ENCODE data around the gene EGFR.

The EGFR gene

DNA sequence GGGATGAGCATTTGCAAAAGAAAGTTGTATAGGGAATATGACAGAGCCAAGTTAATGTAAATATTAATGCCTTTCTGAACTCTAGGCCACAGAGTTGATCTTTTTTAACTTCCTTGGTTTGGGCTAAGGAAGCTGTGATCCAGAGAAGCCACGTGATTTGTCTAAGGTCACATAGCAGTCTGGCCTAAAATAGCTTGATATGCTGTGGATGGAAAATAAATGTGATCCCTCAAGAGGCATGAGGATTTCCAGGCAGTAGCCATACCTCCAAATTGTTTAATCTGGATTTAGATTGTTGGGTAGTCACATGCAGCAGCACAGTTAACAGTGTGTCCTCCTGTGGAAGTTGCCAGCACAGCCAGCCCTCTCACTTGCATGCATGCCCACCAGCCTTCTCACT is 180.6 kb downstream of the EGFR start:
- DNase-seq (ENCODE audit: low spot score) = no peak
- in situ Hi-C loops (cut with MboI; ENCODE audit: low pct_unique_long_range_greater_than_20kb, low sequenced_read_pairs, unreplicated experiment) = no loop called here
- TF ChIP-seq, protein P1, sequence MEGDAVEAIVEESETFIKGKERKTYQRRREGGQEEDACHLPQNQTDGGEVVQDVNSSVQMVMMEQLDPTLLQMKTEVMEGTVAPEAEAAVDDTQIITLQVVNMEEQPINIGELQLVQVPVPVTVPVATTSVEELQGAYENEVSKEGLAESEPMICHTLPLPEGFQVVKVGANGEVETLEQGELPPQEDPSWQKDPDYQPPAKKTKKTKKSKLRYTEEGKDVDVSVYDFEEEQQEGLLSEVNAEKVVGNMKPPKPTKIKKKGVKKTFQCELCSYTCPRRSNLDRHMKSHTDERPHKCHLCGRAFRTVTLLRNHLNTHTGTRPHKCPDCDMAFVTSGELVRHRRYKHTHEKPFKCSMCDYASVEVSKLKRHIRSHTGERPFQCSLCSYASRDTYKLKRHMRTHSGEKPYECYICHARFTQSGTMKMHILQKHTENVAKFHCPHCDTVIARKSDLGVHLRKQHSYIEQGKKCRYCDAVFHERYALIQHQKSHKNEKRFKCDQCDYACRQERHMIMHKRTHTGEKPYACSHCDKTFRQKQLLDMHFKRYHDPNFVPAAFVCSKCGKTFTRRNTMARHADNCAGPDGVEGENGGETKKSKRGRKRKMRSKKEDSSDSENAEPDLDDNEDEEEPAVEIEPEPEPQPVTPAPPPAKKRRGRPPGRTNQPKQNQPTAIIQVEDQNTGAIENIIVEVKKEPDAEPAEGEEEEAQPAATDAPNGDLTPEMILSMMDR (IDR thresholded peaks at IDR 0.05; ENCODE audit: extremely low read depth, insufficient read depth, missing control alignments) = no peak

DNA sequence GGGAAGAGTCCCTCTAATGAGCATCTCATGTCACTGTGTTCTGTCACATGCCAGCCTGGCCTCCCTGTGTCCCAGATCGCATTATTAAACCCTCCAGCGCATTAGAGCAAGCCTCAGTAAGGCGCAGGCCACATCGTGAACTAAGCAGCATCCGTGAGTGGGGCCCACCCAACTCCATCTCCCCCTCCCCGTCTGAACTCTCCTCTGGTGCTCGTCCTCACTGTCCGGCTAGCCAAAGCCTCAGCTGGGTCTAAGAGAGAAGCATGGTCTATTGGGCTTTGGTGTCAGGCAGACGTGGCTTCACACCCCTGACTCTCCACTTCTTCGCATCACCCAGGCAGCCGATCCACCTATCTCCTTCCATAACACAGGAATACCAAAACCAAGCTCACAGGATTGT is 181.6 kb downstream of the EGFR start:
- in situ Hi-C loops (cut with MboI; ENCODE audit: low pct_unique_long_range_greater_than_20kb, low sequenced_read_pairs, unreplicated experiment) = no loop called here
- TF ChIP-seq, protein P1 (IDR thresholded peaks at IDR 0.05; ENCODE audit: extremely low read depth, insufficient read depth, missing control alignments) = no peak
- no peak for DNase-seq (ENCODE audit: low spot score)

DNA sequence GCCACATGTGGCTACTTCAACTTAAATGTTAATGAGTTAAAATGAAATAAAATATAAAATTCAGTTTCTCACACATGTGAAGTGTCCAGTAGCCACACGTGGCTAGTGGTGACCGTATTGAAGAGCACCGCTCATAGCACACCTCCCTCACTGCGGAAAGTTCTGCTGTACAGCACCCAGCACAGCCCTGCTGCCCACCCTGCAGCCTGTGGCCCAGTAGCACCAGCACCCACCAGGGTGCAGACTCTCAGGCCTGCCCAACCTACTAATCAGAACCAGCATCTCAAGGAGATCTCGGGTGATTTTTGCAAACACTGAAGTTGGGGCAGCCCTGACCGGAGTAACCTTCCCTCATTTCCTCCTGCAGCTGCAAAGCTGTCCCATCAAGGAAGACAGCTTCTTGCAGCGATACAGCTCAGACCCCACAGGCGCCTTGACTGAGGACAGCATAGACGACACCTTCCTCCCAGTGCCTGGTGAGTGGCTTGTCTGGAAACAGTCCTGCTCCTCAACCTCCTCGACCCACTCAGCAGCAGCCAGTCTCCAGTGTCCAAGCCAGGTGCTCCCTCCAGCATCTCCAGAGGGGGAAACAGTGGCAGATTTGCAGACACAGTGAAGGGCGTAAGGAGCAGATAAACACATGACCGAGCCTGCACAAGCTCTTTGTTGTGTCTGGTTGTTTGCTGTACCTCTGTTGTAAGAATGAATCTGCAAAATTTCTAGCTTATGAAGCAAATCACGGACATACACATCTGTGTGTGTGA is 183.5 kb downstream of the EGFR start:
- in situ Hi-C loops (cut with MboI; ENCODE audit: low pct_unique_long_range_greater_than_20kb, low sequenced_read_pairs, unreplicated experiment) = no loop called here
- no peak for DNase-seq (ENCODE audit: low spot score)
- TF ChIP-seq, protein P1 (IDR thresholded peaks at IDR 0.05; ENCODE audit: extremely low read depth, insufficient read depth, missing control alignments) = no peak

- TF ChIP-seq, protein P1 (IDR thresholded peaks at IDR 0.05; ENCODE audit: extremely low read depth, insufficient read depth, missing control alignments) = no peak
- in situ Hi-C loops (cut with MboI; ENCODE audit: low pct_unique_long_range_greater_than_20kb, low sequenced_read_pairs, unreplicated experiment) = no loop called here
- DNase-seq (ENCODE audit: low spot score) = no peak
Measured at GRCh38 chr7:55203300-55203699, 184.5 kb downstream of the EGFR start.

- no peak for DNase-seq (ENCODE audit: low spot score)
- TF ChIP-seq, protein P1 (IDR thresholded peaks at IDR 0.05; ENCODE audit: extremely low read depth, insufficient read depth, missing control alignments) = no peak
- in situ Hi-C loops (cut with MboI; ENCODE audit: low pct_unique_long_range_greater_than_20kb, low sequenced_read_pairs, unreplicated experiment) = no loop called here
Measured at GRCh38 chr7:55205124-55205955, 186.5 kb downstream of the EGFR start.

- in situ Hi-C loops (cut with MboI; ENCODE audit: low pct_unique_long_range_greater_than_20kb, low sequenced_read_pairs, unreplicated experiment) = no loop called here
- no peak for DNase-seq (ENCODE audit: low spot score)
- TF ChIP-seq, protein P1 (IDR thresholded peaks at IDR 0.05; ENCODE audit: extremely low read depth, insufficient read depth, missing control alignments) = no peak
Measured at GRCh38 chr7:55206235-55207029, 187.6 kb downstream of the EGFR start.
